H9 (cell line): Measurements from ENCODE around the gene RORB. TPM values are rescaled to one million over a fixed set of nuclear protein-coding genes. Genes with fewer than 3 reads are reported as not detected.

ENCODE experiments used
- DNase-seq: peaks from one replicate; pipeline ENCODE4 v3.0.0-alpha.2; 2017
- H2AFZ ChIP-seq: one replicate; pipeline ENCODE4 v1.6.1; 2013; ENCODE audit warnings: mild to moderate bottlenecking, low read length, control low read depth, moderate library complexity
- H2AK5ac ChIP-seq: 2 replicates; pipeline ENCODE4 v1.6.1; 2013; ENCODE audit warnings: low read length, control low read depth, mixed read lengths; ENCODE audit not compliant: insufficient read length
- H2BK120ac ChIP-seq: one replicate; pipeline ENCODE4 v1.6.1; 2013; ENCODE audit warnings: low read depth, mild to moderate bottlenecking, low read length, control low read depth, inconsistent platforms; ENCODE audit not compliant: poor library complexity, severe bottlenecking
- H2BK12ac ChIP-seq: 2 replicates; pipeline ENCODE4 v1.6.1; 2013; ENCODE audit warnings: low read length, control low read depth, mixed read lengths, low read depth; ENCODE audit not compliant: insufficient read length
- H2BK15ac ChIP-seq: 2 replicates; pipeline ENCODE4 v1.6.1; 2013; ENCODE audit warnings: low read depth, low read length, control low read depth
- H2BK20ac ChIP-seq: one replicate; pipeline ENCODE4 v1.6.1; 2013; ENCODE audit warnings: low read depth, mild to moderate bottlenecking, low read length, control low read depth, inconsistent platforms; ENCODE audit not compliant: poor library complexity, severe bottlenecking
- H2BK5ac ChIP-seq: 2 replicates; pipeline ENCODE4 v1.6.1; 2013; ENCODE audit warnings: low read length, control low read depth, mixed read lengths; ENCODE audit not compliant: insufficient read length
- H3K14ac ChIP-seq: 2 replicates; pipeline ENCODE4 v1.6.1; 2013; ENCODE audit warnings: low read length, control low read depth; ENCODE audit not compliant: insufficient read depth
- H3K18ac ChIP-seq: 2 replicates; pipeline ENCODE4 v1.6.1; 2013; ENCODE audit warnings: low read depth, mild to moderate bottlenecking, mixed read lengths, low read length, control low read depth; ENCODE audit not compliant: insufficient read length
- H3K23ac ChIP-seq: 2 replicates; pipeline ENCODE4 v1.6.1; 2013; ENCODE audit warnings: low read length, control low read depth, mixed read lengths, low read depth; ENCODE audit not compliant: insufficient read length
- H3K23me2 ChIP-seq: 2 replicates; pipeline ENCODE4 v1.6.1; 2013; ENCODE audit warnings: low read depth, mild to moderate bottlenecking, mixed read lengths, low read length, control low read depth; ENCODE audit not compliant: insufficient read length, poor library complexity, severe bottlenecking
- H3K27ac ChIP-seq: 2 replicates; pipeline ENCODE4 v1.5.1; 2013; ENCODE audit warnings: low read length, control low read depth, mixed read lengths, low read depth; ENCODE audit not compliant: insufficient read length
- H3K27me3 ChIP-seq: 2 replicates; pipeline ENCODE4 v1.6.1; 2013; ENCODE audit warnings: low read length, control low read depth, inconsistent platforms; ENCODE audit not compliant: insufficient read depth
- H3K4ac ChIP-seq: 2 replicates; pipeline ENCODE4 v1.6.1; 2013; ENCODE audit warnings: low read depth, mild to moderate bottlenecking, control low read depth, inconsistent platforms, low read length, moderate library complexity
- H3K4me1 ChIP-seq: 2 replicates; pipeline ENCODE4 v1.6.1; 2013; ENCODE audit warnings: low read length, control low read depth, inconsistent platforms; ENCODE audit not compliant: insufficient read depth
- H3K4me2 ChIP-seq: 2 replicates; pipeline ENCODE4 v1.6.1; 2013; ENCODE audit warnings: low read length, control low read depth, mixed read lengths; ENCODE audit not compliant: insufficient read length, insufficient read depth
- H3K56ac ChIP-seq: 2 replicates; pipeline ENCODE4 v1.6.1; 2013; ENCODE audit warnings: low read depth, mild to moderate bottlenecking, mixed read lengths, low read length, control low read depth; ENCODE audit not compliant: insufficient read length
- H3K79me1 ChIP-seq: 2 replicates; pipeline ENCODE4 v1.6.1; 2013; ENCODE audit warnings: low read depth, mild to moderate bottlenecking, moderate library complexity, low read length, control low read depth, inconsistent platforms; ENCODE audit not compliant: insufficient read depth, poor library complexity, severe bottlenecking
- H3K79me2 ChIP-seq: 2 replicates; pipeline ENCODE4 v1.6.1; 2013; ENCODE audit warnings: low read length, control low read depth, inconsistent platforms; ENCODE audit not compliant: insufficient read depth
- H3K9ac ChIP-seq: 2 replicates; pipeline ENCODE4 v1.6.1; 2013; ENCODE audit warnings: low read length, control low read depth, mixed read lengths; ENCODE audit not compliant: insufficient read length; ENCODE audit errors: extremely low read depth
- H3K9me3 ChIP-seq: one replicate; pipeline ENCODE4 v1.6.1; 2013; ENCODE audit warnings: low read depth, low read length, inconsistent platforms; ENCODE audit not compliant: control insufficient read depth
- H3T11ph ChIP-seq: one replicate; pipeline ENCODE4 v1.6.1; 2013; ENCODE audit warnings: mild to moderate bottlenecking, low read length, control low read depth, inconsistent platforms
- H4K20me1 ChIP-seq: one replicate; pipeline ENCODE4 v1.6.1; 2013; ENCODE audit not compliant: control insufficient read depth, insufficient read length, insufficient read depth
- H4K5ac ChIP-seq: 2 replicates; pipeline ENCODE4 v1.6.1; 2013; ENCODE audit warnings: low read depth, mild to moderate bottlenecking, mixed read lengths, low read length, control low read depth; ENCODE audit not compliant: insufficient read length
- H4K8ac ChIP-seq: replicated peaks from 2 replicates; pipeline ENCODE4 v1.6.1; 2013; ENCODE audit warnings: low read length, control low read depth, mixed read lengths, low read depth; ENCODE audit not compliant: insufficient read length
- H4K91ac ChIP-seq: 2 replicates; pipeline ENCODE4 v1.6.1; 2013; ENCODE audit warnings: low read depth, mild to moderate bottlenecking, moderate library complexity, mixed read lengths, low read length, control low read depth; ENCODE audit not compliant: insufficient read length
- H3K27ac Mint-ChIP-seq, 3 experiments: 2 replicates in 2 of 3; 3 replicates in 1 of 3; pipeline ENCODE4 v1.8.0; 2020 to 2021; ENCODE audit warnings: mixed read lengths in 3 of 3, mild to moderate bottlenecking in 1 of 3, moderate library complexity in 1 of 3
- H3K27me3 Mint-ChIP-seq: 2 replicates; pipeline ENCODE4 v1.8.0; 2021; ENCODE audit warnings: low read depth, mild to moderate bottlenecking, moderate library complexity, mixed read lengths
- H3K36me3 Mint-ChIP-seq, 3 experiments: 2 replicates in 2 of 3; 3 replicates in 1 of 3; pipeline ENCODE4 v1.8.0; 2020 to 2021; ENCODE audit warnings: low read depth in 3 of 3, mixed read lengths in 3 of 3; ENCODE audit not compliant: insufficient read depth in 1 of 3
- H3K4me1 Mint-ChIP-seq, 2 experiments: 2 replicates each; pipeline ENCODE4 v1.8.0; 2020; ENCODE audit warnings: mixed read lengths in 2 of 2
- H3K4me3 Mint-ChIP-seq, 2 experiments: 2 replicates in 1 of 2; 3 replicates in 1 of 2; pipeline ENCODE4 v1.8.0; 2020 to 2021; ENCODE audit warnings: mild to moderate bottlenecking in 2 of 2, mixed read lengths in 2 of 2, moderate library complexity in 1 of 2
- H3K9me3 Mint-ChIP-seq, 2 experiments: 2 replicates in 1 of 2; 3 replicates in 1 of 2; pipeline ENCODE4 v1.8.0; 2020; ENCODE audit warnings: mild to moderate bottlenecking in 2 of 2, mixed read lengths in 2 of 2, moderate library complexity in 1 of 2
- CTCF ChIP-seq: fragments of 200-600 bp; sonication (generic); conservative IDR thresholded peaks from 3 replicates; pipeline ENCODE4 v1.8.0; 2021; ENCODE audit warnings: antibody characterized with exemption, mild to moderate bottlenecking
- WGBS: extraction: QIAGEN DNeasy Blood & Tissue Kit; methylation state at CpG from one replicate; pipeline ENCODE4 v1.1.7; 2013; ENCODE audit warnings: missing lambda C conversion rate, low lambda C conversion rate, mixed read lengths; ENCODE audit not compliant: insufficient read length; ENCODE audit errors: extremely low coverage; 5-methylcytosine and 5-hydroxymethylcytosine counted together
- total RNA-seq: library from RNA; stranded (reverse); gene quantifications from 2 replicates; pipeline ENCODE4 v1.2.1, GENCODE V29; 2021

The RORB gene
- total RNA-seq, 1 experiment from 2014 or later = 0.31 TPM

- no peak overlapping the region for H3K14ac ChIP-seq
- no peak overlapping the region for H3K4ac ChIP-seq
- Mint-ChIP-seq H3K27me3 (no peaks in the 10 kb centered on the region), H3K36me3 (no peaks in the 10 kb centered on the region; a peak in 1 of 7 replicates), H3K4me3 (no peak overlapping the region), H3K4me1 (peaks cover 10 to 15% of the 10 kb centered on the region in 2 experiments), H3K27ac (no peak overlapping the region), H3K9me3 (no peaks in the 10 kb centered on the region)
- H3K4me1 ChIP-seq = peaks cover 7% of the 10 kb centered on the region; the same call in 1 of the 2 replicates
- H3K79me1 ChIP-seq = no peaks in the 10 kb centered on the region
- no peak overlapping the region for H2BK20ac ChIP-seq
- no peak overlapping the region for H3K4me2 ChIP-seq
- no peak for TF ChIP-seq CTCF
- no peak overlapping the region for H4K8ac ChIP-seq
- no peak overlapping the region for H4K5ac ChIP-seq
- no CpG with 5 or more reads among the region's 3 CpGs for WGBS
- DNase-seq = no peak
- no peak overlapping the region for H2BK5ac ChIP-seq
- no peaks in the 10 kb centered on the region for H3K27me3 ChIP-seq
- H2BK15ac ChIP-seq = no peak overlapping the region
- no peaks in the 10 kb centered on the region for H3K23me2 ChIP-seq
- H3K23ac ChIP-seq = no peak overlapping the region
- no peak overlapping the region for H3T11ph ChIP-seq
- no peak overlapping the region for H3K18ac ChIP-seq
- no peak overlapping the region for H2AFZ ChIP-seq
- H4K91ac ChIP-seq = no peak overlapping the region
- H3K9me3 ChIP-seq = no peaks in the 10 kb centered on the region
- no peak overlapping the region for H2BK120ac ChIP-seq
- H3K56ac ChIP-seq = no peak overlapping the region
- H3K79me2 ChIP-seq = no peaks in the 10 kb centered on the region
- no peak overlapping the region for H3K9ac ChIP-seq
- H2AK5ac ChIP-seq = no peak overlapping the region
- H4K20me1 ChIP-seq = no peaks in the 10 kb centered on the region
- H3K27ac ChIP-seq = no peak overlapping the region
- no peak overlapping the region for H2BK12ac ChIP-seq
Observed at GRCh38 chr9:74543145-74543544, 46.0 kb downstream of the RORB start.
